ENCODE data around the gene SYNPR.

GRCh38 chr3:63413523-63413922, 135.4 kb downstream of the SYNPR start:
- TF ChIP-seq CTCF (IDR thresholded peaks at IDR 0.05; ENCODE audit: borderline replicate concordance, extremely low read depth, low read length, poor library complexity, severe bottlenecking), result no peak
- TF ChIP-seq EZH2 (IDR thresholded peaks at IDR 0.05; ENCODE audit: borderline replicate concordance, low read depth, low read length, severe bottlenecking), result no peak
